ENCODE results near the gene AVPR2.
A peak's percentile ranks its signal among the peaks of the same experiment; 100 is the strongest.

Gene AVPR2

DNA sequence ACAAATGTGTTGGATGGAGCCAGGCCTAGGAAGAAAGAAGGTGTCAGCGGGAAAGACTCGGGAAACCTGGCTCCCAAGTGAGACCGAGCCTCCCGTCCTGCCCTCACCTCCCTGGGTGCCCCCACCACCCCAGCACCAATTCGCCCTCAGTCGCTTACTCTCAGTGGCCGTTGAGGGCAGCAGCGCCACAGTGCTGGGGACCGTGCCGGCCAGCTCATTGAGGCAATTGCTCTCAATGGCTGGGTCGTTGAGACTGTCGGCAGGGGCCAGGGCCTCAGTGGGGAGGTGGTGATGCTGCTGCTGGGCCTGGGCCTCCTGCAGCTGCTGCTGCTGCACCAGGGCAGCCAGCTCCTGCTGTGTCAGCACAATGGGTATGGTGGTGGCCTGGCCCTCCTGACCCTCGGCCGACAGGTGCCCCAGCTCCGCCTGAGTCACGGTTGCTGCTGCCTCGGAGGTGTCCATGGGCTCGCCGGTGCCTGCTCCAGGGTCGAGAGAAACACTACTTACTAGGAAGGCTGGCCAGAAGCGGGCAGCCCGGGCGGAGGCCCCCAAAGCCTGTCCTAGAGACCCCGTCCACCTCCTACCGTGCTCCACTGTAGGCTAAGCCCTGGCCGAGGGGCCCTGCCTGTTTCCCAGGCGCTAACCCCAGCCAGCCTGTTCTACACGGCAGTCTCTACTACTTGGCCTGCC lies 47.4 kb downstream of the AVPR2 start:
- TF ChIP-seq NFIC (IDR thresholded peaks at IDR 0.05): no peak
- TF ChIP-seq, protein P1, sequence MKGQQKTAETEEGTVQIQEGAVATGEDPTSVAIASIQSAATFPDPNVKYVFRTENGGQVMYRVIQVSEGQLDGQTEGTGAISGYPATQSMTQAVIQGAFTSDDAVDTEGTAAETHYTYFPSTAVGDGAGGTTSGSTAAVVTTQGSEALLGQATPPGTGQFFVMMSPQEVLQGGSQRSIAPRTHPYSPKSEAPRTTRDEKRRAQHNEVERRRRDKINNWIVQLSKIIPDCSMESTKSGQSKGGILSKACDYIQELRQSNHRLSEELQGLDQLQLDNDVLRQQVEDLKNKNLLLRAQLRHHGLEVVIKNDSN (IDR thresholded peaks at IDR 0.05): no peak
- no peak for TF ChIP-seq YY1 (IDR thresholded peaks at IDR 0.05; ENCODE audit: low read depth)
- no peak for TF ChIP-seq ZBTB7A (IDR thresholded peaks at IDR 0.05; ENCODE audit: low read depth)
- TF ChIP-seq EGR1 (IDR thresholded peaks at IDR 0.05): no peak
- TF ChIP-seq EP300 (IDR thresholded peaks at IDR 0.05; ENCODE audit: borderline replicate concordance): no peak
- TF ChIP-seq RAD21 (IDR thresholded peaks at IDR 0.05; ENCODE audit: low read depth): no peak
- TF ChIP-seq FOXM1 (IDR thresholded peaks at IDR 0.05; ENCODE audit: borderline replicate concordance, low read depth): no peak
- TF ChIP-seq, protein P2, sequence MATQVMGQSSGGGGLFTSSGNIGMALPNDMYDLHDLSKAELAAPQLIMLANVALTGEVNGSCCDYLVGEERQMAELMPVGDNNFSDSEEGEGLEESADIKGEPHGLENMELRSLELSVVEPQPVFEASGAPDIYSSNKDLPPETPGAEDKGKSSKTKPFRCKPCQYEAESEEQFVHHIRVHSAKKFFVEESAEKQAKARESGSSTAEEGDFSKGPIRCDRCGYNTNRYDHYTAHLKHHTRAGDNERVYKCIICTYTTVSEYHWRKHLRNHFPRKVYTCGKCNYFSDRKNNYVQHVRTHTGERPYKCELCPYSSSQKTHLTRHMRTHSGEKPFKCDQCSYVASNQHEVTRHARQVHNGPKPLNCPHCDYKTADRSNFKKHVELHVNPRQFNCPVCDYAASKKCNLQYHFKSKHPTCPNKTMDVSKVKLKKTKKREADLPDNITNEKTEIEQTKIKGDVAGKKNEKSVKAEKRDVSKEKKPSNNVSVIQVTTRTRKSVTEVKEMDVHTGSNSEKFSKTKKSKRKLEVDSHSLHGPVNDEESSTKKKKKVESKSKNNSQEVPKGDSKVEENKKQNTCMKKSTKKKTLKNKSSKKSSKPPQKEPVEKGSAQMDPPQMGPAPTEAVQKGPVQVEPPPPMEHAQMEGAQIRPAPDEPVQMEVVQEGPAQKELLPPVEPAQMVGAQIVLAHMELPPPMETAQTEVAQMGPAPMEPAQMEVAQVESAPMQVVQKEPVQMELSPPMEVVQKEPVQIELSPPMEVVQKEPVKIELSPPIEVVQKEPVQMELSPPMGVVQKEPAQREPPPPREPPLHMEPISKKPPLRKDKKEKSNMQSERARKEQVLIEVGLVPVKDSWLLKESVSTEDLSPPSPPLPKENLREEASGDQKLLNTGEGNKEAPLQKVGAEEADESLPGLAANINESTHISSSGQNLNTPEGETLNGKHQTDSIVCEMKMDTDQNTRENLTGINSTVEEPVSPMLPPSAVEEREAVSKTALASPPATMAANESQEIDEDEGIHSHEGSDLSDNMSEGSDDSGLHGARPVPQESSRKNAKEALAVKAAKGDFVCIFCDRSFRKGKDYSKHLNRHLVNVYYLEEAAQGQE (IDR thresholded peaks at IDR 0.05; ENCODE audit: low read depth): no peak

DNA sequence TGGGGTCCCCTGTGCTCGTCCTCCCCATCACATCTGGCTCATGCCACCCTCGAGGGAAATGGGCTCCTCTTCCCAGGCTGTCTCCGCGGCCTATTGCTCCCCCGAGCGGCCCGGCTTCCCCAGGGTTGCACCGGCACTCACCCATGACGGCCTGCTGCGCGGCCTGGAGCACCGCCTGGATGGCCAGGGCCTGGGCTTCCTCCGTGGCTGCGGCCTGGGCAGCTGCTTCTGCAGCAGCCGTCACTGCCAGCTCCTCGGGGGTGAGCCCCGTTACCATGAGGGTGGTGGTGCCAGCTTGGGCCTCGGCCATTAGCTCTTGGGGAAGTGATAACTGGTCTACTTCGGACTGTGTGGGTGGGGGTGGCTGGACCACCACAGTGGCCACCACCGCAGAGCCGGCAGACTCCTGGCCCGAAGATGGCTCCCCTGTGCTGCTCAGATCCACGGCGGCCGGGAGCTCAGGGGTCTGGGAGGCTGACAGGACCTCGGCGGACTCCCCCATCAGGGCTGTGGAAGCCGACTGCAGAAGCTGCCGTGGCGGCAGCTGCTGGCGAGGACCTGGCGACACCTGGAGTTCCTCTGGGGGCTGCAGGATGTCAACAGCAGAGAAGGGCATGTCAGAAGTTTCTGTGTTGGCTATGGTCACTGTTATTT lies 48.0 kb downstream of the AVPR2 start:
- TF ChIP-seq YY1 (IDR thresholded peaks at IDR 0.05; ENCODE audit: low read depth) (no peak), TCF12 (IDR thresholded peaks at IDR 0.05; ENCODE audit: low read depth) (no peak), TAF1 (IDR thresholded peaks at IDR 0.05; ENCODE audit: low read depth) (no peak), RAD21 (IDR thresholded peaks at IDR 0.05; ENCODE audit: low read depth) (no peak), CREB1 (IDR thresholded peaks at IDR 0.05; ENCODE audit: low read depth) (no peak), ZBTB7A (IDR thresholded peaks at IDR 0.05; ENCODE audit: low read depth) (no peak), EGR1 (IDR thresholded peaks at IDR 0.05) (no peak), TEAD4 (IDR thresholded peaks at IDR 0.05) (no peak), CEBPB (IDR thresholded peaks at IDR 0.05) (no peak), NFIC (IDR thresholded peaks at IDR 0.05) (no peak)
- TF ChIP-seq, protein P2 (IDR thresholded peaks at IDR 0.05; ENCODE audit: low read depth): no peak
- TF ChIP-seq, protein P3, sequence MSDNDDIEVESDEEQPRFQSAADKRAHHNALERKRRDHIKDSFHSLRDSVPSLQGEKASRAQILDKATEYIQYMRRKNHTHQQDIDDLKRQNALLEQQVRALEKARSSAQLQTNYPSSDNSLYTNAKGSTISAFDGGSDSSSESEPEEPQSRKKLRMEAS (IDR thresholded peaks at IDR 0.05): no peak
- TF ChIP-seq, protein P1 (IDR thresholded peaks at IDR 0.05): no peak

DNA sequence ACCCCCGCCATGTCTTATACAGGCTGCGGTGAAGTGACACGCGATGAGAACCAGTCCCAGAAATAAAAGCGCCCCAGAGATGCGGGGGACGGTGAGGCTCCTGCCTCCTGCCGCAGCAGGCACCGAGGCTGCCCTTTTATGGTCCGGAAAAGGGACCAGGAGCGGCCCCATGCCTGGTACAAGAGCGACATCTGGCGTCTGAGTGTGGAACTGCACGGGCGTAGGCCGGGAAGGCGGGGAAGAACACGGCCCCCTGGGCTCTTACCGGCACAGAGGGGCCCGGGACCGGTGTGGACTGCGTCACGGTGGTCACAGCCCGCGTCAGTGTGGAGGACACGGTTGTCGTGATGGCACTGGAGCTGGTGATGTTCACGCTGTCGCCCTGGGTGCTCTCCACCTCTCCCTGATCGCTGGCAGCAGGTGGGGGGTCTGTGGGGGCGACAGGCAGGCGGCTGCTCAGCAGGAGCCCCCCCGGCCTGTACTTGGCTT lies 48.9 kb downstream of the AVPR2 start:
- TF ChIP-seq NFIC (IDR thresholded peaks at IDR 0.05) (no peak), RAD21 (IDR thresholded peaks at IDR 0.05; ENCODE audit: low read depth) (peak; percentile 59), TAF1 (IDR thresholded peaks at IDR 0.05; ENCODE audit: low read depth) (no peak)
- TF ChIP-seq, protein P1 (IDR thresholded peaks at IDR 0.05): no peak

DNA sequence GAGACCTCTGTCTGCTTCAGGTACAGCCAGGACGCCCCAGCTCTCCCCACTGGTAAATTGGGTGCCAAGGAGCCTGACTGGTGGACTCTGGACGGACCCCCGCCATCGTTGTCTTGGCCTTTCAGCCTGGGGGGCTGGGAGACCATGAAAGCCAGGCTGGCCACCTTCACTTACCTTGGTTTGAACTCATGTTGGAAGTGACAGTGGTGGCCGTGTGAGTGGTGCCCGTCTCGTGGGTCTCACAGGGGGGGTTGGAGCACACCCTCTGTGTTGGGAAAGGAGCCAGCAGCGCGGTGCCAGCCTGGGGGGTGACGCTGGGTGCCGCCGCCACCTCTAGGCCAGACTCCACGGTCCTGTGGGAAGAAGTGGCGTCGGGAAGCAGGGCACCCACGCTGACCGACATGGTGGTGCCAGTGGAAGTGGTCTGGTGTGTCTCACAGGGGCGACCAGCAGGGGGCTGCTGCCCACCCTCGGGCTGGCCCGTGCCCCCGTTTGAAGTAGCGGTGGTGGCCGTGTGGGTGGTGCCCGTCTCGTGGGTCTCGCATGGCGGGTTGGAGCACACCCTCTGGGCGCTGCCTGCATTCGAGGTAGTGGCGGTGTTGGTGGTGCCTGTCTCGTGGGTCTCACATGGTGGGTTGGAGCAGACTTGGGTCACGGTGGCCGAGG lies 49.6 kb downstream of the AVPR2 start:
- no peak for TF ChIP-seq EGR1 (IDR thresholded peaks at IDR 0.05)
- TF ChIP-seq RAD21 (IDR thresholded peaks at IDR 0.05; ENCODE audit: low read depth): no peak
- TF ChIP-seq, protein P3 (IDR thresholded peaks at IDR 0.05): no peak

DNA sequence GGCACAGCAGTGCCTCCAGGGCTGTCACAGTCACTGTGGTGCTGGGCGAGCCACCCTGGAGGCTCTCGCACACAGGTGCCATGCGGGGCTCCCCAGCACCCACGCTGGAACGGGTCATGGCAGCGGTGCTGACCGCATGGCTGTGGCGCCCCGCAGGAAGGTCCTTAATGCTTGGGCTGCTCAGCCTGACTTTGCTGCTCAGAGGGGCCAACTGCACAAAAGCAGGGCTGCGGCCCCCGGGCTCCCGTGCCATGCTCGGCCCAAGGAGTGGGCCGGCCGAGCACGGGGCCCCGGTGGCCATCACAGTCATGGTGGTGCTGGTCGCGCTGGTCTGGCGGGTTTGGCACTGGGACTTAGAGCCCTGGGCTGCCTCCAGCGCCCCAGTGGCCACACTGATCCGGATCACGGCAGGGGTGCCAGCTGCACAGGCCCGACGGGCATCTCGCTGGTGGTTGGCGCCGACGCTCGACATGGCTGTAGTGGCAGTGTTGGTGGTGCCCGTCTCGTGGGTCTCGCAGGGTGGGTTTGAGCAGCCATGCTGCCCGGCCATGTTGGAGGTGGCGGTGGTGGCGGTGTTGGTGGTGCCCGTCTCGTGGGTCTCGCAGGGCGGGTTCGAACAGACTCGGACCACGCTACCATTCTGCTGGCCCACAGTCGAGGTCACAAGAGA lies 50.2 kb downstream of the AVPR2 start:
- TF ChIP-seq CEBPB (IDR thresholded peaks at IDR 0.05) (no peak), FOXM1 (IDR thresholded peaks at IDR 0.05; ENCODE audit: borderline replicate concordance, low read depth) (no peak), ZBTB7A (IDR thresholded peaks at IDR 0.05; ENCODE audit: low read depth) (no peak), EGR1 (IDR thresholded peaks at IDR 0.05) (no peak), YY1 (IDR thresholded peaks at IDR 0.05; ENCODE audit: low read depth) (no peak), TAF1 (IDR thresholded peaks at IDR 0.05; ENCODE audit: low read depth) (no peak), RAD21 (IDR thresholded peaks at IDR 0.05; ENCODE audit: low read depth) (no peak), CREB1 (IDR thresholded peaks at IDR 0.05; ENCODE audit: low read depth) (no peak), NFIC (IDR thresholded peaks at IDR 0.05) (no peak), EP300 (IDR thresholded peaks at IDR 0.05; ENCODE audit: borderline replicate concordance) (no peak), TEAD4 (IDR thresholded peaks at IDR 0.05) (no peak)
- TF ChIP-seq, protein P3 (IDR thresholded peaks at IDR 0.05): no peak
- TF ChIP-seq, protein P1 (IDR thresholded peaks at IDR 0.05): no peak
- TF ChIP-seq, protein P2 (IDR thresholded peaks at IDR 0.05; ENCODE audit: low read depth): no peak

Data from Ishikawa (cell line).